OCI-LY1 (cell line): ENCODE data around the gene MARK2.

ENCODE experiments used
- CTCF ChIP-seq: fragments of 200-600 bp; sonication (generic), shearing (Covaris generic); IDR thresholded peaks from 2 replicates; pipeline ENCODE4 v1.5.1; 2017; ENCODE audit warnings: mild to moderate bottlenecking, antibody characterized with exemption, low read length, moderate library complexity, mixed read lengths
- EZH2 ChIP-seq: fragments of 200-600 bp; sonication (generic), shearing (Covaris generic); IDR thresholded peaks from 2 replicates; pipeline ENCODE4 v1.8.0; 2017; ENCODE audit warnings: borderline replicate concordance, mixed run types, mild to moderate bottlenecking, antibody characterized with exemption, low read length, moderate library complexity, mixed read lengths

GRCh38 chr11:63917692-63918506 is 79.0 kb downstream of the MARK2 start:
- no peak for TF ChIP-seq CTCF
- TF ChIP-seq EZH2, result no peak
